IMR-90 (cell line): Measurements from ENCODE around the gene PDILT. TPM values are rescaled to one million over a fixed set of nuclear protein-coding genes. Genes with fewer than 3 reads are reported as not detected.
"Not testable (repeated sequence)": the region's sequence is repeated elsewhere in the genome, so short reads cannot be mapped to it uniquely, and the experiment has no call there.

ENCODE experiments used
- ATAC-seq: fragments of 200-7000 bp; cut with Tn5 transposase; 2 replicates; pipeline ENCODE4 v1.9.1; 2020; ENCODE audit warnings: low read depth, mild to moderate bottlenecking, moderate library complexity
- BruUV-seq: library from RNA; stranded (reverse); fragments of 400-500 nt; replicated peaks from 2 replicates; lab custom pipeline; 2021; lab: Mats Ljungman, UMichigan
- CTCF ChIA-PET: fragments of 300-600 bp; formaldehyde crosslinking; extraction: SDS; loops from one replicate; lab custom pipeline; 2021; ENCODE audit warnings: antibody characterized with exemption; lab: Yijun Ruan, JAX
- POLR2A ChIA-PET: fragments of 300-600 bp; sonication (Branson Sonifier 250); formaldehyde crosslinking; loops from one replicate; lab custom pipeline; 2022; ENCODE audit warnings: antibody characterized with exemption; ENCODE audit not compliant: unreplicated experiment; lab: Charles Lee
- DNase-seq: peaks from one replicate; pipeline ENCODE4 v3.0.0; 2013
- H2AFZ ChIP-seq: replicated peaks from 2 replicates; pipeline ENCODE3; 2013; ENCODE audit warnings: low read length, mild to moderate bottlenecking; ENCODE audit not compliant: poor library complexity
- H2AK5ac ChIP-seq: 2 replicates; pipeline ENCODE4 v1.6.1; 2013; ENCODE audit warnings: low read depth, low read length, inconsistent platforms
- H2AK9ac ChIP-seq: replicated peaks from 2 replicates; pipeline ENCODE3; 2013; ENCODE audit warnings: mild to moderate bottlenecking, low read depth, low read length, moderate library complexity; ENCODE audit not compliant: poor library complexity
- H2BK120ac ChIP-seq: 2 replicates; pipeline ENCODE4 v1.6.1; 2013; ENCODE audit warnings: low read depth, low read length, inconsistent platforms
- H2BK15ac ChIP-seq: 3 replicates; pipeline ENCODE4 v1.6.1; 2013; ENCODE audit warnings: low read depth, low read length, inconsistent platforms
- H2BK20ac ChIP-seq: 2 replicates; pipeline ENCODE4 v1.6.1; 2013; ENCODE audit warnings: low read depth, mild to moderate bottlenecking, inconsistent platforms, low read length, moderate library complexity
- H2BK5ac ChIP-seq: 2 replicates; pipeline ENCODE4 v1.6.1; 2013; ENCODE audit warnings: mild to moderate bottlenecking, low read depth, low read length, inconsistent platforms; ENCODE audit not compliant: poor library complexity, severe bottlenecking
- H3K14ac ChIP-seq: replicated peaks from 2 replicates; pipeline ENCODE4 v1.6.1; 2013; ENCODE audit warnings: low read depth, low read length, inconsistent platforms
- H3K18ac ChIP-seq: 2 replicates; pipeline ENCODE4 v1.6.1; 2013; ENCODE audit warnings: low read depth, low read length, control low read depth
- H3K23ac ChIP-seq: 2 replicates; pipeline ENCODE4 v1.6.1; 2013; ENCODE audit warnings: low read depth, low read length, inconsistent platforms
- H3K27ac ChIP-seq: 2 replicates; pipeline ENCODE4 v1.5.1; 2013; ENCODE audit warnings: mild to moderate bottlenecking, control low read depth, low read length; ENCODE audit not compliant: insufficient read depth
- H3K27me3 ChIP-seq: 2 replicates; pipeline ENCODE4 v1.6.1; 2013; ENCODE audit warnings: low read length; ENCODE audit not compliant: control insufficient read depth, insufficient read depth
- H3K36me3 ChIP-seq: 2 replicates; pipeline ENCODE4 v1.6.1; 2013; ENCODE audit warnings: low read length, mixed read lengths; ENCODE audit not compliant: control insufficient read depth, insufficient read depth
- H3K4ac ChIP-seq: 2 replicates; pipeline ENCODE4 v1.6.1; 2013; ENCODE audit warnings: low read depth, low read length, inconsistent platforms
- H3K4me1 ChIP-seq: 2 replicates; pipeline ENCODE4 v1.6.1; 2013; ENCODE audit warnings: low read length, mixed read lengths; ENCODE audit not compliant: control insufficient read depth, insufficient read depth
- H3K4me2 ChIP-seq: 2 replicates; pipeline ENCODE4 v1.6.1; 2013; ENCODE audit warnings: low read depth, mild to moderate bottlenecking, control low read depth, low read length, moderate library complexity
- H3K4me3 ChIP-seq: 2 replicates; pipeline ENCODE4 v1.5.1; 2013; ENCODE audit warnings: low read depth, mild to moderate bottlenecking, control low read depth, low read length, moderate library complexity; ENCODE audit not compliant: insufficient read depth
- H3K56ac ChIP-seq: 2 replicates; pipeline ENCODE4 v1.6.1; 2013; ENCODE audit warnings: low read length, inconsistent platforms; ENCODE audit not compliant: insufficient read depth; ENCODE audit errors: extremely low read depth
- H3K79me1 ChIP-seq, 2 experiments: 2 replicates each; pipeline ENCODE4 v1.6.1; 2013; ENCODE audit warnings: low read length in 2 of 2, inconsistent platforms in 1 of 2, low read depth in 1 of 2
- H3K9ac ChIP-seq: 2 replicates; pipeline ENCODE4 v1.6.1; 2013; ENCODE audit warnings: low read depth, low read length, control low read depth
- H3K9me1 ChIP-seq: 2 replicates; pipeline ENCODE4 v1.6.1; 2013; ENCODE audit warnings: low read length, inconsistent platforms; ENCODE audit not compliant: insufficient read depth
- H3K9me3 ChIP-seq: 2 replicates; pipeline ENCODE4 v1.6.1; 2013; ENCODE audit warnings: low read length; ENCODE audit not compliant: control insufficient read depth, insufficient read depth
- H4K20me1 ChIP-seq: 2 replicates; pipeline ENCODE4 v1.6.1; 2013; ENCODE audit warnings: low read length, inconsistent platforms; ENCODE audit not compliant: insufficient read depth
- H4K5ac ChIP-seq: 2 replicates; pipeline ENCODE4 v1.6.1; 2013; ENCODE audit warnings: mild to moderate bottlenecking, low read depth, low read length, control low read depth
- H4K8ac ChIP-seq, 2 experiments: 2 replicates each; pipeline ENCODE4 v1.6.1; 2013; ENCODE audit warnings: low read depth in 2 of 2, low read length in 2 of 2, control low read depth in 1 of 2, inconsistent platforms in 1 of 2
- H4K91ac ChIP-seq: 2 replicates; pipeline ENCODE4 v1.6.1; 2013; ENCODE audit warnings: low read depth, low read length, inconsistent platforms; ENCODE audit not compliant: insufficient read depth
- WGBS, 2 experiments: methylation state at CpG; one replicate each; pipeline versions ENCODE4 v1.1.5 to v1.1.7; 2013; ENCODE audit warnings: missing lambda C conversion rate in 2 of 2; ENCODE audit not compliant: insufficient read length in 1 of 2; ENCODE audit errors: extremely low coverage in 2 of 2; 5-methylcytosine and 5-hydroxymethylcytosine counted together
- dilution Hi-C: fragments of 300-500 bp; cut with HindIII; formaldehyde crosslinking; loops from one replicate; pipeline ENCODE4 v1.14.3; 2018; ENCODE audit warnings: low sequenced_read_pairs; ENCODE audit not compliant: unreplicated experiment
- in situ Hi-C: fragments of 300-500 bp; cut with MboI; formaldehyde crosslinking; loops from 3 replicates; pipeline ENCODE4 v1.14.3; 2019; ENCODE audit warnings: low sequenced_read_pairs, inconsistent platforms, mixed read lengths
- intact Hi-C: fragments of 100-400 bp; cut with micrococcal nuclease; formaldehyde crosslinking; loops from 2 replicates; pipeline ENCODE4 v1.10.0; 2022
- polyA plus RNA-seq, 3 experiments: library from polyadenylated mRNA; depleted of rRNA; stranded (reverse); fragments of >200 nt; gene quantifications; 2 replicates each; pipeline ENCODE4 v1.2.3, GENCODE V29; 2012; ENCODE audit warnings: low replicate concordance in 1 of 3
- total RNA-seq: library from RNA; depleted of rRNA; stranded (reverse); fragments of >200 nt; gene quantifications from 2 replicates; pipeline ENCODE4 v1.2.3, GENCODE V29; 2012

PDILT gene
- total and polyA plus RNA-seq, 2 of the 4 experiments (the other 2 are of a cell fraction) = not detected

GRCh38 chr16:20453633-20454032, 49.1 kb upstream of the PDILT start:
- H3K4me2 ChIP-seq, DNase-seq, H3K9me3 ChIP-seq, H3K79me1 ChIP-seq, H3K14ac ChIP-seq, H2BK5ac ChIP-seq, H3K23ac ChIP-seq, H3K27ac ChIP-seq, H3K4ac ChIP-seq, H2BK15ac ChIP-seq, H3K4me3 ChIP-seq, CTCF ChIA-PET, ATAC-seq, H3K36me3 ChIP-seq, H2BK20ac ChIP-seq, H4K8ac ChIP-seq, dilution Hi-C loops, intact Hi-C loops, H4K5ac ChIP-seq, H3K4me1 ChIP-seq, H2AK9ac ChIP-seq, H4K91ac ChIP-seq, H2AFZ ChIP-seq, H2BK120ac ChIP-seq, in situ Hi-C loops, H3K9ac ChIP-seq, H3K9me1 ChIP-seq, POLR2A ChIA-PET, BruUV-seq, H2AK5ac ChIP-seq, H3K18ac ChIP-seq, H3K56ac ChIP-seq, H3K27me3 ChIP-seq, H4K20me1 ChIP-seq: not testable (repeated sequence)
- no CpG with 5 or more reads among the region's 5 CpGs for WGBS, 2 experiments

- BruUV-seq, H3K27me3 ChIP-seq, CTCF ChIA-PET, H4K20me1 ChIP-seq, H3K4me2 ChIP-seq, H2AFZ ChIP-seq, H3K9me3 ChIP-seq, H3K56ac ChIP-seq, H2BK120ac ChIP-seq, in situ Hi-C loops, H3K79me1 ChIP-seq, H3K27ac ChIP-seq, POLR2A ChIA-PET, H3K9me1 ChIP-seq, H3K9ac ChIP-seq, H2BK20ac ChIP-seq, DNase-seq, H2AK5ac ChIP-seq, H3K14ac ChIP-seq, H3K23ac ChIP-seq, H3K4me3 ChIP-seq, H2BK15ac ChIP-seq, intact Hi-C loops, H4K8ac ChIP-seq, H3K18ac ChIP-seq, H3K4me1 ChIP-seq, H2BK5ac ChIP-seq, H3K36me3 ChIP-seq, H4K91ac ChIP-seq, ATAC-seq, H2AK9ac ChIP-seq, H3K4ac ChIP-seq, dilution Hi-C loops, H4K5ac ChIP-seq: not testable (repeated sequence)
- no CpG with 5 or more reads among the region's 1 CpG for WGBS, 2 experiments
Measured at GRCh38 chr16:20451364-20451763, 46.8 kb upstream of the PDILT start, which contains the start of gene ACSM2A. Gene ACSM2A, plus strand, starts transcription at chr16:20451521. Its CDS starts 8,594 bp downstream, at chr16:20460115.
